ENCODE measurements around the gene KRT81. TPM values are rescaled to one million over a fixed set of nuclear protein-coding genes. Genes with fewer than 3 reads are reported as not detected.
"Not testable (repeated sequence)": the region's sequence is repeated elsewhere in the genome, so short reads cannot be mapped to it uniquely, and the experiment has no call there.

KRT81 gene
- total RNA-seq, 1 donor from 2014 or later: 2.9 TPM

DNA sequence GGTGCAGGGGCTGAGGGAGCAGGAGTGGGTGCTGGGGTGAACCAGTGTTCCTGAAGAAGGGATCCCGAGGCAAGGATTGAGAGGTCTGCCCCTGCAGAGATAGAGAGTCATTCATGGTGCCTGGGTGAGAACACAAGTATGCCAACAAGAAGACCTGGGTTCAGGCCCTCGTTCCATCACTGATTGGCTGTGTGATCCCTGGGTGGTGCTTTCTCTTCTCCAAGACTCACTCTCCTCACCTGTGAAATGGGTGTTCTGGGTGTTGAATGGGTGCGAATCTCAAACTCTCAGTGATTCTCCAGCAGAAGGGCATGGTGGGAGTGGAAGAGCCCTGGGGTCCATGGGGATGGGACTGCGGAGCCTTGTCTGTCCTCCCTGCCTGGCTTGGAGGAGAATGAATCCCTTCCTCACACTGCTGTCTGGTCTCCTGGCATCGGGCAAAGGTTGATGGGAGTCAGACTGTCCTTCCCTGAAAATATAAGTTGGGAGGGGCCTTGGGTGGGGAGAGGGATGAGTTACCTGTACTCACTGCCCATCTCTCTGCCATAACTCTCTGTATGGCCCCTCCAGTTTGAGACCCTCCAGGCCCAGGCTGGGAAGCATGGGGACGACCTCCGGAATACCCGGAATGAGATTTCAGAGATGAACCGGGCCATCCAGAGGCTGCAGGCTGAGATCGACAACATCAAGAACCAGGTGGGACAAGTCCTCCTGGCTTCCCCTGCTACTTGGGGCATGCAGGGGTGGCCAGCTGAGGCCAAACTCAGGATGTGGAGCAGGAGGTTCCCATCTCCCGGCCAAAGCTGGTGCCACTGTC is 48.7 kb downstream of the KRT81 start:
- DNase-seq (ENCODE audit: low spot score): no peak

DNA sequence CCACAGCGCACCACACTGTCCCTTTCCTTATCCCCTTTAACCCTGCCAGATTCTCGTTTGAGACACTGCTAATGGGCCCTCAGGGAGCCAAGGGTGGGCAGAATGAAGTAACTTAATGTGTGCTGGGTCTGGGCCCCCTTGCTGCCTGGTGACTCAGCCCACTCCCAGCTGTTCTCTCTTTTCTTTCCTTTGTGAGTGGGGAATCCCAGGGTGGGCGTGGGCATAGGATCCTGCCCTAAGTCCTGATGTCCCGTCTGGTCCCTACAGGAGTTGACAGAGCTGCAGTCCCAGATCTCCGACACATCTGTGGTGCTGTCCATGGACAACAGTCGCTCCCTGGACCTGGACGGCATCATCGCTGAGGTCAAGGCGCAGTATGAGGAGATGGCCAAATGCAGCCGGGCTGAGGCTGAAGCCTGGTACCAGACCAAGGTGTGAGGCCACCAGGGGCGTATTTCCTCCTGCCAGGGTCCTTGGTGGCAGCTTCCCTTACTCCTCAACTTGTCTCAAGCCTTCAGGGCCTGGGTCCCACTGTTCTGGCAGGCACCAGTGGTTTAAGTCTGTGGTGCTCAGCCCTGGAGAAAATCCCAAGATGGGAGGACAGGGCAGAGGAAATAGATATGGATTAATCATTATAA is 50.0 kb downstream of the KRT81 start:
- no peak for DNase-seq (ENCODE audit: low spot score)

DNA sequence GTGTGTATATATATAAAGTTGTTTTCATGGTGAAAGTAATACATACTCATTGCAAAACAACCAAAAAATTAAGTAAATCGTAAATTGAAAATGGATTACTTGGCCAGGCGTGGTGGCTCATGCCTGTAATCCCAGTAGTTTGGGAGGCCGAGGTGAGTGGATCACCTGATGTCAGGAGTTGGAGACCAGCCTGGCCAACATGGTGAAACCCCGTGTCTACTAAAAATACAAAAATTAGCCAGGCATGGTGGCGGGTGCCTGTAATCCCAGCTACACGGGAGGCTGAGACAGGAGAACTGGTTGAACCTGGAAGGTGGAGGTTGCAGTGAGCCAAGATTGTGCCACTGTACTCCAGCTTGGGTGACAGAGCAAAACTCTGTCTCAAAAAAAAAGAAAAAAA is 51.1 kb downstream of the KRT81 start:
- DNase-seq (ENCODE audit: low spot score): not testable (repeated sequence)

DNA sequence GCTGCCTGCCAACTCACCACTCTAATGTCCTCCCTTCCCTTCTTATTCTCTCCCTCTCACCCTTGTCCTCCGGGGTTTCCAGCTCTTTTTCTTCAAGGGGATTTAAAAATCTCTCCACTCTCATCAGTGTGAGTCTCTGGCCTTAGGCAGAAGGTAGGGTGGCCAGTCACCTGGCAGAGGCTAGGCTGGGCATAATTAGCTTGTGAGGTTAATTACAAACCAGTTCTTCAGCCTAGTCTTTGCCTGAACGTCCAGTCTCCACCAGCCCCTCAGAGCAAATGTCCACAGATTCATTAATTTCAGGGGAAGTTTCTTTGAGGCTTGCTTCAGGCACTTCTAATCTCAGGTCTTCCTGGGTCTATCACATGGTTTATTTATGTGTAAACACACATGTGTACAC is 51.6 kb downstream of the KRT81 start:
- no peak for DNase-seq (ENCODE audit: low spot score)

DNA sequence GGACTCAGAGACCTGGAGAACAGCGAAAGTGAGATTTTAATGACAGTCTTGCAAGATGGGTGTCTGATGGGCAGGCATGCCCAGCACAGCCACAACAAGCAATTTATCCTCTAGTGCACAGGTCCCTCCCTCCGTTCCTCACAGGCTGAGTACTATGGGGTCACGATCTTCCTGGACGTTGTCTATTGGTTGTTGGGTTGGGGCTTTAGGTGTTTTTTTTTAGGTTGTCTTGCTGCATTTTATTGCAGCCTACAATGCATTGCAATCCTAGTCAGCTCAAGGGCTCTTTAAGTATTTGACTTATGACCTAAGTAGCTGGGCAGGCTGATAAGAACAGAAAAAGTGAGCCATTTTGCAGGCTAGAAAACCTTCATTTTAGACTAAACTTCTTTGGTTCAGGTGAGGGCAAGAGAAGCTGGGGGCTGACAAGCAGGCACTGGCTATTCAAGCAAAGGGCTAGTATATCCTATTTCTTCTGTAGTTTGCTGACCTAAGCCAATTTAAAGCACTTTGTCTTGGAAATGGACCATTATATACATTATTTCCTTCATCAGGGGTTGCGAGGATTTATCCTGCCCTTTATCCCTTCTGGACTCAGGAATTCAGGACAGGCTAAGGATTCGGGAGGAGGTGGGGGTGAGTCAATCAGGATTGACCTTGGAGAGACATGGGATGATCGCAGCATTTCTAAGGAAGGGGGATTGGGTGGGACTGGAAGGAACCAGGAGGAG is 52.3 kb downstream of the KRT81 start:
- DNase-seq (ENCODE audit: low spot score): no peak

DNA sequence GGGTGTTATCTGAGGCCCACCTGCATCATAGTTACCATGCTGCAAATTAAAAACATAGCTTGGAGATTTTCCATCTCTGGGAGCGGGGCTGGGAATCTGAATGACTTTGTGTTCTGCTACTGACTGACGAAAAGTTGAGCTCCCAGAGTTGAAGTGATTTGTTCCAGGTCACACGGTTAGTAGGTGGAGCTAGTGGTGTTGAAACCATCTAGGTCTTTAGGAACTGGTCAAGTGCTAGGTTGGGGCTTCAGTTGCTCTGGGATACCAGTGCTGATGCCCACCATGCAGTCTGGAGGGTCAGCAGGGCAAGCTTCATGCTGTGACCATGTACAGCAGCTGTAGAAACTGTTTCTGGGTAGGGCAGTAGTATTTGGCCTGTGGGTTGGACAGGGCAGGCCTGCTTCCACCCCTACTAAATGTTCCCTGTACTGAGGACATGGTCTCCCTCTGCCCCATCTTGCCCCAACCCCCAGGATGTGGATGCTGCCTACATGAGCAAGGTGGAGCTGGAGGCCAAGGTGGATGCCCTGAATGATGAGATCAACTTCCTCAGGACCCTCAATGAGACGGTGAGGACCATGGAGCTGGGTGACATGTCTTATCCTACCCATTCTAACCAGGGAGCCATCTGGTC is 53.0 kb downstream of the KRT81 start:
- DNase-seq (ENCODE audit: low spot score): no peak

DNA sequence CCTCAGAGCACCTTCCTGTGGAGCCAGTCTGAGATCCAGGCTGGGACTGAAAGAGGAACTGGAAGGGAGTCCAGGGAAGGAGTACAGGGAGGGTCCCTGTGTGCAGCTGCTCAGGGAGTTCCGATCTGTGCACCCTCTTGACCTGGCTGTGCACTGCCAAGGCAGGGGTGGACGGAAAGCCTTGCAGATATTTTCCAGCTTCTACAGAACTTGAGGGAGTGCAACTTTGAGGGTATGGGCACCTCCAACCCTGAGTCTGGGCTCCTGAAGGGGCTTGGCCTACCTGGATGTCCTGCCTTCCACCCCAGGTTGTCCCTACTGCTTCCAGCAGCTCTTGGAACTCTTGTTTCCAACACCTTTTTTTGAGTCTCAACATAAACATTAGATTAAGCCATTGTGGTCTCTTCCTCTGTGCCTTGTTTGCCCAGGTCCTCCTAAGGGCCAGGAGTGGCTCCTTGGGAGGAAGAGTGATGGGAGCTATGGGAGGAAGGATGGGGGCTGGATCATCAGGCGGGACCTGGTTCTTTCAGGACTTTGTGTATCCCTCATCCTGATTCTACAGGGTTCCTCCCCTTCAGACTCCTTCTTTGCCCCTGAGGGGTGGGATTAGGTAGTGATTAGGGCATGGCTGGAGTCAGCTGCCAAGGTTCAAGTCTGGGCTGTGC is 54.8 kb downstream of the KRT81 start:
- DNase-seq (ENCODE audit: low spot score): no peak

Other genes with a start within 250 kb of the KRT81 start
- gene NR4A1, start 240.1 kb downstream of the KRT81 start, total RNA-seq (ENCODE audit: insufficient read depth, low replicate concordance): 26.5 TPM
- 22.6 TPM for gene ATG101, start 221.6 kb downstream of the KRT81 start, total RNA-seq (ENCODE audit: insufficient read depth, low replicate concordance)
- not detected for gene SMIM41, start 211.8 kb downstream of the KRT81 start, total RNA-seq (ENCODE audit: insufficient read depth, low replicate concordance)
- gene KRT80, start 99.5 kb downstream of the KRT81 start, total RNA-seq (ENCODE audit: insufficient read depth, low replicate concordance): not detected
- gene KRT7, start 58.3 kb downstream of the KRT81 start, total RNA-seq (ENCODE audit: insufficient read depth, low replicate concordance): 7.7 TPM
- not detected for gene KRT86, start 16.9 kb downstream of the KRT81 start, total RNA-seq (ENCODE audit: insufficient read depth, low replicate concordance)
- not detected for gene KRT83, start 29.9 kb upstream of the KRT81 start, total RNA-seq (ENCODE audit: insufficient read depth, low replicate concordance)
- gene KRT85, start 75.9 kb upstream of the KRT81 start, total RNA-seq (ENCODE audit: insufficient read depth, low replicate concordance): not detected
- 2.2 TPM for gene KRT84, start 94.1 kb upstream of the KRT81 start, total RNA-seq (ENCODE audit: insufficient read depth, low replicate concordance)
- gene KRT82, start 114.8 kb upstream of the KRT81 start, total RNA-seq (ENCODE audit: insufficient read depth, low replicate concordance): 1.7 TPM
- not detected for gene KRT75, start 142.8 kb upstream of the KRT81 start, total RNA-seq (ENCODE audit: insufficient read depth, low replicate concordance)
- 8.2 TPM for gene KRT6B, start 160.6 kb upstream of the KRT81 start, total RNA-seq (ENCODE audit: insufficient read depth, low replicate concordance)
- gene KRT6C, start 182.3 kb upstream of the KRT81 start, total RNA-seq (ENCODE audit: insufficient read depth, low replicate concordance): 2.6 TPM
- gene KRT6A, start 201.7 kb upstream of the KRT81 start, total RNA-seq (ENCODE audit: insufficient read depth, low replicate concordance): 701 TPM
- 446 TPM for gene KRT5, start 228.9 kb upstream of the KRT81 start, total RNA-seq (ENCODE audit: insufficient read depth, low replicate concordance)